Measurements from ENCODE around the gene TMEM138. TPM values are rescaled to one million over a fixed set of nuclear protein-coding genes. Genes with fewer than 3 reads are reported as not detected.
A peak's percentile ranks its signal among the peaks of the same experiment; 100 is the strongest.

The TMEM138 gene
- total RNA-seq, 2 experiments from 2014 or later = 31.1 to 48.8 TPM

- intact Hi-C loops (cut with micrococcal nuclease; ENCODE audit: unreplicated experiment) = no loop called here
- Histone ChIP-seq H3K9me2 (ENCODE audit: insufficient read depth, low read length) (no peaks in the 10 kb centered on the region), H3K79me2 (ENCODE audit: insufficient read depth, low read depth, low read length) (no peaks in the 10 kb centered on the region), H3K4me3 (ENCODE audit: low read depth, low read length, poor library complexity, severe bottlenecking) (no peak overlapping the region), H3K27ac (ENCODE audit: low read depth, low read length, poor library complexity, severe bottlenecking) (no peak overlapping the region), H2AFZ (ENCODE audit: low read length) (no peak overlapping the region), H3K36me3 (ENCODE audit: insufficient read depth, low read length) (peaks cover 84% of the 10 kb centered on the region), H3K4me1 (ENCODE audit: insufficient read depth, low read length, poor library complexity, severe bottlenecking) (peaks cover 16% of the 10 kb centered on the region), H3K9me3 (ENCODE audit: low read length) (no peaks in the 10 kb centered on the region), H4K20me1 (ENCODE audit: insufficient read depth, low read length) (no peaks in the 10 kb centered on the region), H3K4me2 (ENCODE audit: low read length) (no peak overlapping the region)
- DNase-seq (ENCODE audit: low spot score) = no peak
- no TSS peak for BruUV-seq (replicated peaks)
- TF ChIP-seq EZH2phosphoT487 (IDR thresholded peaks at IDR 0.05; ENCODE audit: borderline replicate concordance, low read depth, low read length) (no peak), CTCF (conservative IDR thresholded peaks at IDR 0.05; ENCODE audit: low read length) (no peak)
- ChIA-PET CTCF (ENCODE audit: unreplicated experiment) (no interaction called here), POLR2A (interaction anchor here (0.6 kb wide), 1 partner anchor 31 kb away, joined by 3 read pairs; no protein-coding TSS in a partner anchor)
Observed at GRCh38 chr11:61350803-61351202, 11.4 kb upstream of the TMEM138 start.

GRCh38 chr11:61352038-61352437 lies 10.1 kb upstream of the TMEM138 start:
- Histone ChIP-seq H4K20me1 (ENCODE audit: insufficient read depth, low read length) (no peaks in the 10 kb centered on the region), H2AFZ (ENCODE audit: low read length) (no peak overlapping the region), H3K4me2 (ENCODE audit: low read length) (no peak overlapping the region), H3K9me2 (ENCODE audit: insufficient read depth, low read length) (no peaks in the 10 kb centered on the region), H3K4me3 (ENCODE audit: low read depth, low read length, poor library complexity, severe bottlenecking) (no peak overlapping the region), H3K27ac (ENCODE audit: low read depth, low read length, poor library complexity, severe bottlenecking) (no peak overlapping the region), H3K36me3 (ENCODE audit: insufficient read depth, low read length) (peaks cover 79% of the 10 kb centered on the region), H3K4me1 (ENCODE audit: insufficient read depth, low read length, poor library complexity, severe bottlenecking) (peaks cover 28% of the 10 kb centered on the region), H3K79me2 (ENCODE audit: insufficient read depth, low read depth, low read length) (no peaks in the 10 kb centered on the region), H3K9me3 (ENCODE audit: low read length) (no peaks in the 10 kb centered on the region)
- no peak for DNase-seq (ENCODE audit: low spot score)
- CTCF ChIA-PET (ENCODE audit: unreplicated experiment) = no interaction called here
- POLR2A ChIA-PET = interaction anchor here (1.0 to 1.3 kb wide), 2 partner anchors 10 to 16 kb away, joined by 3 to 5 read pairs; partner anchors contain the start of gene TMEM138
- intact Hi-C loops (cut with micrococcal nuclease; ENCODE audit: unreplicated experiment) = no loop called here
- no peak for TF ChIP-seq EZH2phosphoT487 (IDR thresholded peaks at IDR 0.05; ENCODE audit: borderline replicate concordance, low read depth, low read length)
- TF ChIP-seq CTCF (conservative IDR thresholded peaks at IDR 0.05; ENCODE audit: low read length) = no peak
- no TSS peak for BruUV-seq (replicated peaks)

- BruUV-seq (replicated peaks) = no TSS peak
- intact Hi-C loops (cut with micrococcal nuclease; ENCODE audit: unreplicated experiment) = no loop called here
- no peak for TF ChIP-seq EZH2phosphoT487 (IDR thresholded peaks at IDR 0.05; ENCODE audit: borderline replicate concordance, low read depth, low read length)
- no peak for TF ChIP-seq CTCF (conservative IDR thresholded peaks at IDR 0.05; ENCODE audit: low read length)
- peak overlapping the region; percentile 9; the same call in 1 of the 2 replicates for H3K4me2 ChIP-seq (ENCODE audit: low read length)
- POLR2A ChIA-PET = interaction anchor here (0.6 to 1.3 kb wide), 2 partner anchors 10 to 18 kb away, joined by 4 read pairs; no protein-coding TSS in a partner anchor
- peak overlapping the region; percentile 7 for H3K27ac ChIP-seq (ENCODE audit: low read depth, low read length, poor library complexity, severe bottlenecking)
- no peaks in the 10 kb centered on the region for H3K79me2 ChIP-seq (ENCODE audit: insufficient read depth, low read depth, low read length)
- no peaks in the 10 kb centered on the region for H4K20me1 ChIP-seq (ENCODE audit: insufficient read depth, low read length)
- H3K4me3 ChIP-seq (ENCODE audit: low read depth, low read length, poor library complexity, severe bottlenecking) = no peak overlapping the region
- H3K9me3 ChIP-seq (ENCODE audit: low read length) = no peaks in the 10 kb centered on the region
- DNase-seq (ENCODE audit: low spot score) = no peak
- peaks cover 42% of the 10 kb centered on the region for H3K4me1 ChIP-seq (ENCODE audit: insufficient read depth, low read length, poor library complexity, severe bottlenecking)
- H2AFZ ChIP-seq (ENCODE audit: low read length) = no peak overlapping the region
- peaks cover 66% of the 10 kb centered on the region for H3K36me3 ChIP-seq (ENCODE audit: insufficient read depth, low read length)
- H3K9me2 ChIP-seq (ENCODE audit: insufficient read depth, low read length) = no peaks in the 10 kb centered on the region
- CTCF ChIA-PET (ENCODE audit: unreplicated experiment) = no interaction called here
Observed at GRCh38 chr11:61353131-61354067, 8.8 kb upstream of the TMEM138 start.
